Ishikawa (cell line): ENCODE data around the gene CYP27C1.

ENCODE experiments used
- CEBPB ChIP-seq: IDR thresholded peaks from 2 replicates; pipeline ENCODE4 v1.6.1; 2012
- CREB1 ChIP-seq: IDR thresholded peaks from 2 replicates; pipeline ENCODE4 v1.6.1; 2012; ENCODE audit warnings: low read depth
- EGR1 ChIP-seq: IDR thresholded peaks from 2 replicates; pipeline ENCODE4 v1.6.1; 2012
- EP300 ChIP-seq: IDR thresholded peaks from 2 replicates; pipeline ENCODE4 v1.6.1; 2012; ENCODE audit warnings: borderline replicate concordance
- FOXM1 ChIP-seq: IDR thresholded peaks from 2 replicates; pipeline ENCODE4 v1.6.1; 2012; ENCODE audit warnings: low read depth, borderline replicate concordance
- MAX ChIP-seq: IDR thresholded peaks from 2 replicates; pipeline ENCODE4 v1.6.1; 2012
- NFIC ChIP-seq: IDR thresholded peaks from 2 replicates; pipeline ENCODE4 v1.6.1; 2012
- RAD21 ChIP-seq: IDR thresholded peaks from 2 replicates; pipeline ENCODE4 v1.6.1; 2012; ENCODE audit warnings: low read depth
- REST ChIP-seq: IDR thresholded peaks from 2 replicates; pipeline ENCODE4 v1.6.1; 2012; ENCODE audit warnings: low read depth, mild to moderate bottlenecking
- TAF1 ChIP-seq: IDR thresholded peaks from 2 replicates; pipeline ENCODE4 v1.6.1; 2012; ENCODE audit warnings: low read depth, mild to moderate bottlenecking
- TCF12 ChIP-seq: IDR thresholded peaks from 2 replicates; pipeline ENCODE4 v1.6.1; 2012; ENCODE audit warnings: low read depth
- TEAD4 ChIP-seq: IDR thresholded peaks from 2 replicates; pipeline ENCODE4 v1.6.1; 2012
- YY1 ChIP-seq: IDR thresholded peaks from 2 replicates; pipeline ENCODE4 v1.6.1; 2012; ENCODE audit warnings: low read depth
- ZBTB7A ChIP-seq: IDR thresholded peaks from 2 replicates; pipeline ENCODE4 v1.6.1; 2012; ENCODE audit warnings: low read depth
- TF ChIP-seq, protein P1 (sequence below): IDR thresholded peaks from 2 replicates; pipeline ENCODE4 v1.6.1; 2012

The CYP27C1 gene

DNA sequence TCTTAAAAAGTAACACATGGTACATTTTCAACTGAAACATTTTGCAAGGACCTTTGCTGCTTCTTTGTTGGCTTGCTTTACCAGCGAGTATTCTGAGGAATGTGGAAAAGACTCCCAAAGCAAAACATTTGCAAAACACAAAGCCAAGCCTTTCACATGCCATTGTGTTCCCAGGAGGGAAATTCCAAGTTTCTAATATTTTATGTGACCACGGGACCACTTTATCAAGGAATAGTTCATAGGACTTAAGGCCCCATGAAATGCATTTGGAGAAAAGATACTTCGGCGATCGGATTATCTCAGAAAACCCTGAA lies 26.2 kb downstream of the CYP27C1 start:
- TF ChIP-seq RAD21 (no peak), CEBPB (no peak), TAF1 (no peak)

DNA sequence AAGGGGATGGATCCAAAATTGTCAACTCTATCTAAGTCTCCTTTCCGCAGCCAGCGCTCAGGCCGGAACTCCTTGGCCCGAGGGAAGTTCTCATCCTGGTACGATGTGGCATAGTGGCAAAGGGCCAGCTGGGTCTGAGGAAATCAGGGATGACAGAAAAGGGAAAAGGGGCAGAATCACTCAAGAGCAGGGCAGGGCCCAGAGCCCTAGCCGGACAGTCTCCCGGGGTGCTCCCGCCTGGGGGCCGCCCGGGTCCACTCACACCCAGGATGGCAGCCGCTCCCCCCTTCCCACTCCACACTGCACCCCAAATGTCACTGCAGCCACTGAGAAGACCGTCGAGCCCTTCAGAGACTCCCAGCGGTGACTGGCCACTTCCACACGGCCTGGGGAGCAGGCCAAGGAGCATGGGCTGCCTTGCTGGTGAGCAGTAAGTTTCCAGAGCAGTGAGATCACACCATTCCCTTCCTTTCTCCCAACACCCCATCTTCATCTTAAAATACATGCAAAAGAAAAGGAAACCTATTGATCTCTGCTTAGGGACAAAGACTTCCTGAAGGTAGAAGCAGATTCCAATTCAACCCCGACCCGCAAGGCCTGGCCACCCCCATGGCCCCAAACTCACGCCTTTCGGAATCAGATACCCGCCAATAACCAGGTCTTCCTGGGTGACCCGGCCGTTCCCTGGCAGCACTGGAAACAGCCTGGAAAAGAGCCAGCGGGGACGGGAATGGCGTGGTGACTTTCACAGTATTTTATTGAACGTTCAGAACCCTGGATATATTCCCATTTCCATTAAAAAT lies 26.7 kb downstream of the CYP27C1 start:
- TF ChIP-seq ZBTB7A (no peak), TEAD4 (no peak), YY1 (no peak), REST (no peak), RAD21 (no peak), NFIC (no peak), TAF1 (no peak), TCF12 (no peak), EP300 (no peak), MAX (no peak), CREB1 (no peak)

DNA sequence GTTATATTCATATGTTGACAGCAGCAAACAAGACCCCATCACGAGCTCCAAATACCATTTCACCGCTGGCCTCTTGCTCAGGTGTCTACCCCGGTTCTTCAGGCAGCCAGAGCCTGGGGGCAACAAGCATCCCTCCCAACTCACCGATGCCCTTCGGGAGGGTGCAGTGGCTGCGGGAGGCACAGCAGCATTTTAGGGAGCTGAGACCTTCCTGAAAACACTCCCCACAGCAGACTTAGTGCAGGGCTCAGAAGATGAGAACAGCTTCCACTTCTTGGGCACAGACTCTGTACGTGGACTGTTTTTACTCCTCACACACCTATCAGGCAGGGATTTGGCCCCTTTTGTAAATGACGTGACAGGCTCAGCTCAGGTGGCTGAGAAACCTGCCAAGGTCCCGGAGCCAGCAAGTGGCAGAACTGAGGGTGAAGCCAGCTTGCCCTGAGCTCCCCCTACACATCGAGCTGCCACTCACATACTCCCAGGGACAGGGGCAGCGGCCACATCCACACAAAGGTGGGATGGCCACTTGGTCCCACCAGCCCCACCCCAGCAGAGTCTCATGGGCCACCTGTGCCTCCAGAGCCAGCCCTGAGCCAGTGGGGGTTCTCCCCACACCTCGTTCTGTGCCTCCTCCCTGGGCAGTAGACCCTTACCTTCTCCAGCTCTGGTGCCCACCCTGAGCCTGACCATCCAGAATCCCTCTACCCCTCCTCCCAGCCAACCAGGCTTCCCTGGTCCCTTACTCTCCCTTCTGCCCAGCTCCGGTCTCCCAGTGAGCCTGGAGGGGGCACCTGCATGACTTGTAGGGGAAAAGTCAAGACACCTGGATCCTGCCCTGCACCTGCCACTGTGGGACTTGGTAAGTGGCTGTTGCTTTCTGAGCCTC lies 28.5 kb downstream of the CYP27C1 start:
- no peak for TF ChIP-seq MAX
- TF ChIP-seq CREB1, result no peak
- TF ChIP-seq TAF1, result no peak
- TF ChIP-seq TCF12, result no peak
- TF ChIP-seq, protein P1, sequence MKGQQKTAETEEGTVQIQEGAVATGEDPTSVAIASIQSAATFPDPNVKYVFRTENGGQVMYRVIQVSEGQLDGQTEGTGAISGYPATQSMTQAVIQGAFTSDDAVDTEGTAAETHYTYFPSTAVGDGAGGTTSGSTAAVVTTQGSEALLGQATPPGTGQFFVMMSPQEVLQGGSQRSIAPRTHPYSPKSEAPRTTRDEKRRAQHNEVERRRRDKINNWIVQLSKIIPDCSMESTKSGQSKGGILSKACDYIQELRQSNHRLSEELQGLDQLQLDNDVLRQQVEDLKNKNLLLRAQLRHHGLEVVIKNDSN, result no peak
- no peak for TF ChIP-seq REST
- TF ChIP-seq FOXM1, result no peak
- TF ChIP-seq YY1, result no peak
- TF ChIP-seq EP300, result no peak
- TF ChIP-seq TEAD4, result no peak

DNA sequence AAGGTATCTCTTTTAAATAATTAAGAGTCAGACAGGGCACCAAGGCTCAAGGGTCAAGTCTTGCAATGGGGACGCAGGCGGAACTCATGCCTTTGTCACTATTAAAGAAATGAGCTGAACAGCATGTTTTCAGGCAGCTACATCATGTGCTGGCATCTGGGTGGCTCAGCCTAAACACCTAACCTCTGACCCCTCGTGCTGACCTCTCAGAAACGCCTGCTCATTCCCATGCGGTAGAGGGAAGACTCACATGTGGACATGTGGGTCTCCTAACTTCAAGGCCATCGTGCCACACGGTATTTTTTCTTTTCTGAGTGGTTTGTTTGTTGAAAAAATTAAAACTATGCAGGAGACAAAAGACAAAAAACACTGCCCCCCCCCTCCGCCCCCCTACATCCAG lies 31.3 kb downstream of the CYP27C1 start:
- TF ChIP-seq MAX (no peak), RAD21 (no peak), NFIC (no peak), YY1 (no peak), TAF1 (no peak), FOXM1 (no peak), ZBTB7A (no peak), REST (no peak), TCF12 (no peak), CREB1 (no peak), CEBPB (no peak), EP300 (no peak), TEAD4 (no peak), EGR1 (no peak)
- TF ChIP-seq, protein P1, result no peak
